GM23338 (cell line): ENCODE measurements around the gene POLK. TPM values are rescaled to one million over a fixed set of nuclear protein-coding genes. Genes with fewer than 3 reads are reported as not detected.
"Not testable (repeated sequence)": the region's sequence is repeated elsewhere in the genome, so short reads cannot be mapped to it uniquely, and the experiment has no call there.

ENCODE experiments used
- ATAC-seq: fragments of 200-7000 bp; cut with Tn5 transposase; 3 replicates; pipeline ENCODE4 v1.9.1; 2020
- DNase-seq: peaks from one replicate; pipeline ENCODE4 v3.0.0-alpha.2; 2015; ENCODE audit warnings: low spot score
- H2AFZ ChIP-seq: fragments of 200-600 bp; sonication (generic); 2 replicates; pipeline ENCODE4 v1.8.0; 2016; ENCODE audit warnings: antibody characterized with exemption, mild to moderate bottlenecking, moderate library complexity
- H3F3A ChIP-seq: fragments of 200-600 bp; sonication (generic); replicated peaks from 2 replicates; pipeline ENCODE4 v1.8.0; 2017; ENCODE audit warnings: antibody characterized with exemption, mixed run types, low read depth
- H3K27ac ChIP-seq: fragments of 200-600 bp; sonication (generic); 2 replicates; pipeline ENCODE4 v1.6.1; 2016; ENCODE audit warnings: low read depth
- H3K27me3 ChIP-seq: fragments of 200-600 bp; sonication (generic); 2 replicates; pipeline ENCODE4 v1.8.0; 2016; ENCODE audit warnings: mild to moderate bottlenecking, mixed run types, moderate library complexity; ENCODE audit not compliant: insufficient read depth
- H3K36me3 ChIP-seq: fragments of 200-600 bp; sonication (generic); 2 replicates; pipeline ENCODE4 v1.8.0; 2016; ENCODE audit warnings: mild to moderate bottlenecking; ENCODE audit not compliant: insufficient read depth
- H3K4me1 ChIP-seq: fragments of 200-600 bp; sonication (generic); 2 replicates; pipeline ENCODE4 v1.8.0; 2016; ENCODE audit warnings: mild to moderate bottlenecking, moderate library complexity; ENCODE audit not compliant: insufficient read depth
- H3K4me2 ChIP-seq: fragments of 200-600 bp; sonication (generic); 2 replicates; pipeline ENCODE4 v1.7.1; 2017; ENCODE audit warnings: mixed run types
- H3K4me3 ChIP-seq: fragments of 200-600 bp; sonication (generic); 2 replicates; pipeline ENCODE4 v1.6.1; 2016; ENCODE audit warnings: mixed run types
- H3K79me2 ChIP-seq: fragments of 200-600 bp; sonication (generic); replicated peaks from 2 replicates; pipeline ENCODE4 v1.8.0; 2017; ENCODE audit warnings: mild to moderate bottlenecking; ENCODE audit not compliant: insufficient read depth
- H3K9me2 ChIP-seq: fragments of 200-600 bp; sonication (generic); 2 replicates; pipeline ENCODE4 v1.8.0; 2017; ENCODE audit not compliant: insufficient read depth
- H4K20me1 ChIP-seq: fragments of 200-600 bp; sonication (generic); replicated peaks from 2 replicates; pipeline ENCODE4 v1.8.0; 2017; ENCODE audit warnings: mild to moderate bottlenecking; ENCODE audit not compliant: insufficient read depth
- H3K27ac Mint-ChIP-seq: 2 replicates; pipeline ENCODE4 v1.8.0; 2020; ENCODE audit warnings: inconsistent platforms, mild to moderate bottlenecking, moderate library complexity, mixed read lengths
- H3K27me3 Mint-ChIP-seq: 3 replicates; pipeline ENCODE4 v1.8.0; 2022; ENCODE audit warnings: low read depth, mild to moderate bottlenecking, moderate library complexity, mixed read lengths, inconsistent platforms; ENCODE audit not compliant: insufficient read depth, poor library complexity
- H3K36me3 Mint-ChIP-seq: 3 replicates; pipeline ENCODE4 v1.8.0; 2021; ENCODE audit warnings: low read depth, mild to moderate bottlenecking, inconsistent platforms, moderate library complexity, mixed read lengths
- H3K4me1 Mint-ChIP-seq: 3 replicates; pipeline ENCODE4 v1.8.0; 2020; ENCODE audit warnings: mild to moderate bottlenecking, inconsistent platforms, mixed read lengths
- H3K4me3 Mint-ChIP-seq: 3 replicates; pipeline ENCODE4 v1.8.0; 2021; ENCODE audit warnings: moderate library complexity, mild to moderate bottlenecking, inconsistent platforms, mixed read lengths
- H3K9me3 Mint-ChIP-seq: 3 replicates; pipeline ENCODE4 v1.8.0; 2020; ENCODE audit warnings: moderate library complexity, mild to moderate bottlenecking, inconsistent platforms, mixed read lengths
- CREB1 ChIP-seq: fragments of 250-450 bp; sonication (Bioruptor Pico); IDR thresholded peaks from 2 replicates; pipeline ENCODE4 v1.5.0; 2020; ENCODE audit warnings: low read depth, mild to moderate bottlenecking, moderate library complexity
- EZH2 ChIP-seq: fragments of 200-600 bp; sonication (generic); IDR thresholded peaks from one replicate; pipeline ENCODE4 v1.8.0; 2017; ENCODE audit warnings: antibody characterized with exemption, mild to moderate bottlenecking, low read depth; ENCODE audit not compliant: unreplicated experiment
- EZH2phosphoT487 ChIP-seq: fragments of 200-600 bp; sonication (generic); IDR thresholded peaks from one replicate; pipeline ENCODE4 v1.8.1; 2018; ENCODE audit warnings: antibody characterized with exemption; ENCODE audit not compliant: unreplicated experiment
- JUNB ChIP-seq: IDR thresholded peaks from one replicate; pipeline ENCODE4 v1.6.1; 2016; ENCODE audit warnings: antibody characterized with exemption; ENCODE audit not compliant: unreplicated experiment
- polyA plus RNA-seq: library from polyadenylated mRNA; unstranded; fragments of >200 nt; fragmentation: Nextera tagmentation; extraction: Ambion mirVana; gene quantifications from 2 replicates; pipeline ENCODE4 v1.2.1, GENCODE V29; 2016
- total RNA-seq: library from RNA; depleted of rRNA; stranded (reverse); fragments of >200 nt; shearing (Covaris generic); gene quantifications from 2 replicates; pipeline ENCODE4 v1.2.3, GENCODE V29; 2014
- TF ChIP-seq, protein P1 (sequence below): IDR thresholded peaks from one replicate; pipeline ENCODE4 v1.6.1; 2018; ENCODE audit warnings: antibody characterized with exemption; ENCODE audit not compliant: unreplicated experiment
- TF ChIP-seq, protein P2 (sequence below): IDR thresholded peaks from 2 replicates; pipeline ENCODE4 v1.6.1; 2016; ENCODE audit warnings: antibody characterized with exemption
- TF ChIP-seq, protein P3 (sequence below), 2 experiments: fragments of 200-600 bp in 1 of 2; sonication (generic) in 1 of 2; conservative IDR thresholded peaks; 2 replicates each; pipeline versions ENCODE4 v1.5.1 to v1.6.1; 2016 to 2017; ENCODE audit warnings: antibody characterized with exemption in 2 of 2, low read depth in 2 of 2, mild to moderate bottlenecking in 2 of 2, moderate library complexity in 1 of 2

Gene POLK
- total and polyA plus RNA-seq, 2 experiments from 2014 or later, result 6.3 to 14.5 TPM

DNA sequence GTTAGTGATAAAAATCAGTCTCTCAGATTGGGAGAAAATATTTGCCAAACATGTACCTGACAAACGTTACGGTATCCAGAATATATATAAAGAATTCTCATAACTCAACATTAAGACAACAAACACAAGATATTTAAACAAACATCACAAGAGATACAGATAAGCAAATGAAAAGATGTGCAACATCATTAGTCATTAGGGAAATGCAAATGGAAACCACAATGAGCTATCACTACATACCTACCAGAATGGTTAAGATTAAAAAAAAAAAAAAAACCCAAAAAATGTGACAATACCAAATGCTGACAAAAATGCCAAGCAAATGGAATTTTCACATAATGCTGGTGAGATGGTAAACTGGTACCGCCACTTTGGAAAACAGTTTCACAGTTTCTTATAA lies 15.7 kb upstream of the POLK start (continued):
- TF ChIP-seq, protein P1, sequence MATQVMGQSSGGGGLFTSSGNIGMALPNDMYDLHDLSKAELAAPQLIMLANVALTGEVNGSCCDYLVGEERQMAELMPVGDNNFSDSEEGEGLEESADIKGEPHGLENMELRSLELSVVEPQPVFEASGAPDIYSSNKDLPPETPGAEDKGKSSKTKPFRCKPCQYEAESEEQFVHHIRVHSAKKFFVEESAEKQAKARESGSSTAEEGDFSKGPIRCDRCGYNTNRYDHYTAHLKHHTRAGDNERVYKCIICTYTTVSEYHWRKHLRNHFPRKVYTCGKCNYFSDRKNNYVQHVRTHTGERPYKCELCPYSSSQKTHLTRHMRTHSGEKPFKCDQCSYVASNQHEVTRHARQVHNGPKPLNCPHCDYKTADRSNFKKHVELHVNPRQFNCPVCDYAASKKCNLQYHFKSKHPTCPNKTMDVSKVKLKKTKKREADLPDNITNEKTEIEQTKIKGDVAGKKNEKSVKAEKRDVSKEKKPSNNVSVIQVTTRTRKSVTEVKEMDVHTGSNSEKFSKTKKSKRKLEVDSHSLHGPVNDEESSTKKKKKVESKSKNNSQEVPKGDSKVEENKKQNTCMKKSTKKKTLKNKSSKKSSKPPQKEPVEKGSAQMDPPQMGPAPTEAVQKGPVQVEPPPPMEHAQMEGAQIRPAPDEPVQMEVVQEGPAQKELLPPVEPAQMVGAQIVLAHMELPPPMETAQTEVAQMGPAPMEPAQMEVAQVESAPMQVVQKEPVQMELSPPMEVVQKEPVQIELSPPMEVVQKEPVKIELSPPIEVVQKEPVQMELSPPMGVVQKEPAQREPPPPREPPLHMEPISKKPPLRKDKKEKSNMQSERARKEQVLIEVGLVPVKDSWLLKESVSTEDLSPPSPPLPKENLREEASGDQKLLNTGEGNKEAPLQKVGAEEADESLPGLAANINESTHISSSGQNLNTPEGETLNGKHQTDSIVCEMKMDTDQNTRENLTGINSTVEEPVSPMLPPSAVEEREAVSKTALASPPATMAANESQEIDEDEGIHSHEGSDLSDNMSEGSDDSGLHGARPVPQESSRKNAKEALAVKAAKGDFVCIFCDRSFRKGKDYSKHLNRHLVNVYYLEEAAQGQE, result no peak
- TF ChIP-seq, protein P2, sequence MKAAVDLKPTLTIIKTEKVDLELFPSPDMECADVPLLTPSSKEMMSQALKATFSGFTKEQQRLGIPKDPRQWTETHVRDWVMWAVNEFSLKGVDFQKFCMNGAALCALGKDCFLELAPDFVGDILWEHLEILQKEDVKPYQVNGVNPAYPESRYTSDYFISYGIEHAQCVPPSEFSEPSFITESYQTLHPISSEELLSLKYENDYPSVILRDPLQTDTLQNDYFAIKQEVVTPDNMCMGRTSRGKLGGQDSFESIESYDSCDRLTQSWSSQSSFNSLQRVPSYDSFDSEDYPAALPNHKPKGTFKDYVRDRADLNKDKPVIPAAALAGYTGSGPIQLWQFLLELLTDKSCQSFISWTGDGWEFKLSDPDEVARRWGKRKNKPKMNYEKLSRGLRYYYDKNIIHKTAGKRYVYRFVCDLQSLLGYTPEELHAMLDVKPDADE, result no peak

DNA sequence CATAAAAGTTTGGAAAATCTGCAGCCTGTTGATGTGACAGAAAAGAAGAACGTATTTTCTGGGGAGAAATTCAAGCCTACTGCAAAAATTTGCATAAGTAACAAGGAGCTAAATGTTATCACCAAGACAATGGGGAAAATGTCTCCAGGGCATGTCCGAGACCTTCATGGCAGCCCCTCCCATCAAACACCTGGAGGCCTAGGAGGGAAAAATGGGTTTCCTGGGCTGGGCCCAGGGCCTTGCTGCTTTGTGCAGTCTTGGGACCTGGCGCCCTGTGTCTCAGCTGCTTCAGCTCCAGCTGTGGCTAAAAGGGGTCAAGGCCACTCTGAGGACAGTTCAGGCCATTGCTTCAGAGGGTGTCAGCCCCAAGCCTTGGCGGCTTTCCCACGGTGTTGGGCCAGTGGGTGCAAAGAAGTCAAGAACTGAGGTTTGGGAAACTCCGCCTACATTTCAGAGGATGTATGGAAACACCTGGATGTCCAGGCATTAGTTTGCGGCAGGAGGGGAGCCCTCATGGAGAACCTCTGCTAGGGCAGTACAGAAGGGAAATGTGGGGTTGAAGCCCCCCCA lies 13.4 kb upstream of the POLK start:
- Histone ChIP-seq H3K4me3 (no peak overlapping the region), H3K79me2 (peaks cover 29% of the 10 kb centered on the region), H3K27ac (no peak overlapping the region), H4K20me1 (no peaks in the 10 kb centered on the region), H3K4me2 (no peak overlapping the region), H3K9me2 (no peaks in the 10 kb centered on the region; the same call in 1 of the 2 replicates), H3K36me3 (no peaks in the 10 kb centered on the region), H2AFZ (no peak overlapping the region), H3F3A (no peaks in the 10 kb centered on the region), H3K27me3 (no peaks in the 10 kb centered on the region), H3K4me1 (peaks cover 3% of the 10 kb centered on the region)
- Mint-ChIP-seq H3K27ac (no peak overlapping the region), H3K4me3 (no peak overlapping the region), H3K27me3 (no peaks in the 10 kb centered on the region), H3K9me3 (no peaks in the 10 kb centered on the region), H3K4me1 (peaks cover 11% of the 10 kb centered on the region), H3K36me3 (peaks cover 29% of the 10 kb centered on the region)
- DNase-seq (no peak), ATAC-seq (no peak)
- TF ChIP-seq, protein P3, sequence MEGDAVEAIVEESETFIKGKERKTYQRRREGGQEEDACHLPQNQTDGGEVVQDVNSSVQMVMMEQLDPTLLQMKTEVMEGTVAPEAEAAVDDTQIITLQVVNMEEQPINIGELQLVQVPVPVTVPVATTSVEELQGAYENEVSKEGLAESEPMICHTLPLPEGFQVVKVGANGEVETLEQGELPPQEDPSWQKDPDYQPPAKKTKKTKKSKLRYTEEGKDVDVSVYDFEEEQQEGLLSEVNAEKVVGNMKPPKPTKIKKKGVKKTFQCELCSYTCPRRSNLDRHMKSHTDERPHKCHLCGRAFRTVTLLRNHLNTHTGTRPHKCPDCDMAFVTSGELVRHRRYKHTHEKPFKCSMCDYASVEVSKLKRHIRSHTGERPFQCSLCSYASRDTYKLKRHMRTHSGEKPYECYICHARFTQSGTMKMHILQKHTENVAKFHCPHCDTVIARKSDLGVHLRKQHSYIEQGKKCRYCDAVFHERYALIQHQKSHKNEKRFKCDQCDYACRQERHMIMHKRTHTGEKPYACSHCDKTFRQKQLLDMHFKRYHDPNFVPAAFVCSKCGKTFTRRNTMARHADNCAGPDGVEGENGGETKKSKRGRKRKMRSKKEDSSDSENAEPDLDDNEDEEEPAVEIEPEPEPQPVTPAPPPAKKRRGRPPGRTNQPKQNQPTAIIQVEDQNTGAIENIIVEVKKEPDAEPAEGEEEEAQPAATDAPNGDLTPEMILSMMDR (conservative IDR thresholded peaks at IDR 0.05; ENCODE audit: low read depth in 2 of 2), result no peak
- no peak for TF ChIP-seq EZH2
- TF ChIP-seq EZH2phosphoT487, result no peak
- no peak for TF ChIP-seq JUNB
- TF ChIP-seq CREB1 (CRISPR knock-in tag), result no peak

DNA sequence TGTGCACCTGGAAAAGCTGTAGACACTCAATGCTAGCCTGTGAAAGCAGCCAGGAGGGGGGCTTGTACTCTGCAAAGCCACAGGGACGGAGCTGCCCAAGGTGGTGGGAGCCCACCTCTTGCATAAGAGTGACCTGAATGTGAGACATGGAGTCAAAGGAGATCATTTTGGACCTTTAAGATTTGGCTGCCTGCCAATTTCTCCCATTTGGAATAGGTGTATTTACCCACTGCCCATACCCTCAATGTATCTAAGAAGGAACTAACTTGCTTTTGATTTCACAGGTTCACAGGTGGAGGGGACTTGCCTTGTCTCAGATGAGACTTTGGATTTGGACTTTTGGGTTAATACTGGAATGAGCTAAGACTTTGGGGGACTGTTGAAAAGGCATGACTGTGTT lies 12.8 kb upstream of the POLK start:
- not testable (repeated sequence) for H3K27me3 ChIP-seq, H2AFZ ChIP-seq, H3F3A ChIP-seq, H3K36me3 ChIP-seq, DNase-seq, H3K27ac Mint-ChIP-seq, H3K4me2 ChIP-seq, H3K27ac ChIP-seq, H3K4me3 ChIP-seq, H3K9me2 ChIP-seq, H3K9me3 Mint-ChIP-seq, ATAC-seq, H3K4me3 Mint-ChIP-seq, H4K20me1 ChIP-seq, H3K27me3 Mint-ChIP-seq, H3K4me1 ChIP-seq
- Mint-ChIP-seq H3K4me1 (peaks cover 11% of the 10 kb centered on the region), H3K36me3 (peaks cover 29% of the 10 kb centered on the region)
- peaks cover 29% of the 10 kb centered on the region for H3K79me2 ChIP-seq

DNA sequence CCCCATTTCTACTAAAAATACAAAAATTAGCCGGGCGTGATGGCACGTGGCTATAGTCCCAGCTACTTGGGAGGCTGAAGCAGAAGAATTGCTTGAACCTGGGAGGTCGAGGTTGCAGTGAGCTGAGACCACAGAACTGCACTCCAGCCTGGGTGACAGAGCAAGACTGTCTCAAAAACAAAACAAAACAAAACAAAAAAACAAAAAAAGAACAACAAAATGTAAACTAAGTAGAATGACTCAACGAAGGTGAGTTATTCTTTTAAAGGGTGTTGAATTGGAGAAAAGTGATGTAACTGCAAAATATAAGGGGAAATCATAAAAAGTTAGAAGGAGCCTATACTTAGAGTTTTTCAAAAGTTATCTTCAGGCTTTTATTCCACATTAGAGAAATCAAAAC lies 6.6 kb upstream of the POLK start:
- not testable (repeated sequence) for H3K36me3 ChIP-seq, H4K20me1 ChIP-seq, H3K36me3 Mint-ChIP-seq, H3K4me3 Mint-ChIP-seq, H3K4me3 ChIP-seq, H3K27me3 Mint-ChIP-seq, H3K27me3 ChIP-seq, H3K9me3 Mint-ChIP-seq, H3K27ac Mint-ChIP-seq, H3K9me2 ChIP-seq, H3K4me2 ChIP-seq, ATAC-seq, H2AFZ ChIP-seq, H3K4me1 Mint-ChIP-seq, H3K27ac ChIP-seq, DNase-seq, H3F3A ChIP-seq
- Histone ChIP-seq H3K4me1 (peaks cover 13% of the 10 kb centered on the region), H3K79me2 (peaks cover 64% of the 10 kb centered on the region)
